ENCODE measurements around the gene VAV3. TPM values are rescaled to one million over a fixed set of nuclear protein-coding genes. Genes with fewer than 3 reads are reported as not detected.

The VAV3 gene
- total and polyA plus RNA-seq, 10 of the 15 experiments (the other 5 are each of a cell fraction or from before 2014, with no cell fraction given) = 0.84 to 5.5 (median 3.4) TPM

- Histone ChIP-seq H3K9me3 (replicated peaks; ENCODE audit: control insufficient read depth, insufficient read depth, low read length) (no peaks in the 10 kb centered on the region), H4K20me1 (ENCODE audit: control insufficient read depth, insufficient read depth) (no peaks in the 10 kb centered on the region), H3K4me3 (no peak overlapping the region), H3K4me1 (ENCODE audit: control insufficient read depth, insufficient read depth, low read length) (no peaks in the 10 kb centered on the region), H3K4me2 (ENCODE audit: control insufficient read depth, insufficient read depth) (no peak overlapping the region), H3K36me3 (ENCODE audit: control insufficient read depth in 2 of 2, insufficient read depth in 2 of 2, low read length in 1 of 2) (no peaks in the 10 kb centered on the region), H2AFZ (ENCODE audit: control insufficient read depth, low read depth, low read length) (no peak overlapping the region), H3K27me3 (replicated peaks in 1 of 2; ENCODE audit: control insufficient read depth in 2 of 2, insufficient read depth in 2 of 2, low read length in 1 of 2) (no peaks in the 10 kb centered on the region), H3K27ac (ENCODE audit: control insufficient read depth, insufficient read depth) (no peak overlapping the region), H3K9ac (ENCODE audit: control insufficient read depth, insufficient read depth, low read length) (no peak overlapping the region), H3K79me2 (ENCODE audit: control insufficient read depth, insufficient read depth, low read length) (no peaks in the 10 kb centered on the region)
- FAIRE-seq (no peak), ATAC-seq (no peak), DNase-seq (ENCODE audit: low read depth, low spot score) (no peak)
- TF ChIP-seq ZBTB4 (CRISPR knock-in tag; IDR thresholded peaks at IDR 0.05) (no peak), ATF7 (IDR thresholded peaks at IDR 0.05; ENCODE audit: low read depth) (no peak), TCF3 (IDR thresholded peaks at IDR 0.05; ENCODE audit: borderline replicate concordance, insufficient read depth, low read depth, low read length) (no peak), PML (IDR thresholded peaks at IDR 0.05; ENCODE audit: low read length) (no peak), NR2C1 (IDR thresholded peaks at IDR 0.05) (no peak), SRF (IDR thresholded peaks at IDR 0.05; ENCODE audit: low read depth in 2 of 2, low read length in 2 of 2) (no peak)
- no TSS peak for BruUV-seq (replicated peaks)
- POLR2A ChIA-PET = no interaction called here
- WGBS (ENCODE audit: insufficient coverage, insufficient replicate concordance, low lambda C conversion rate, missing lambda C conversion rate) = 32% methylated on average over 6 of the region's 6 CpGs
- SMC1A ChIA-PET (ENCODE audit: uncharacterized antibody, unreplicated experiment) = no interaction called here
- RAD21 ChIA-PET (ENCODE audit: unreplicated experiment) = no interaction called here
- CTCF ChIA-PET = no interaction called here
- in situ Hi-C loops (cut with MboI) = no loop called here
- intact Hi-C loops (cut with micrococcal nuclease; ENCODE audit: unreplicated experiment) = no loop called here
Measured at GRCh38 chr1:107698161-107698560, 266.8 kb downstream of the VAV3 start.

Measured in GM12878 (cell line).